Measurements from ENCODE around the gene PCDHGC5.

GRCh38 chr5:141501761-141502160 lies 12.9 kb downstream of the PCDHGC5 start:
- TF ChIP-seq EZH2phosphoT487 (IDR thresholded peaks at IDR 0.05; ENCODE audit: insufficient read depth, low read depth) (no peak), EZH2 (IDR thresholded peaks at IDR 0.05; ENCODE audit: insufficient read depth, poor library complexity, severe bottlenecking) (no peak)
